Muscle layer of colon (tissue), 2 donors: ENCODE results near the gene UNC79.

ENCODE experiments used
- H3K27ac ChIP-seq: one replicate; pipeline ENCODE4 v1.7.0; 2013; ENCODE audit warnings: low read depth, mild to moderate bottlenecking, low read length, moderate library complexity
- H3K27me3 ChIP-seq, 2 donors: one replicate each; pipeline ENCODE4 v1.7.0; 2013; ENCODE audit warnings: low read length in 2 of 2, mild to moderate bottlenecking in 2 of 2; ENCODE audit not compliant: insufficient read depth in 2 of 2, control insufficient read depth in 1 of 2
- H3K36me3 ChIP-seq: one replicate; pipeline ENCODE4 v1.7.0; 2013; ENCODE audit warnings: mild to moderate bottlenecking, low read length; ENCODE audit not compliant: insufficient read depth
- H3K4me1 ChIP-seq: one replicate; pipeline ENCODE4 v1.7.0; 2013; ENCODE audit warnings: mild to moderate bottlenecking, low read length; ENCODE audit not compliant: insufficient read depth
- H3K4me3 ChIP-seq, 2 donors: one replicate each; pipeline ENCODE4 v1.7.0; 2013; ENCODE audit warnings: low read length in 2 of 2, low read depth in 1 of 2, mild to moderate bottlenecking in 1 of 2, moderate library complexity in 1 of 2
- H3K9ac ChIP-seq: one replicate; pipeline ENCODE4 v1.7.0; 2013; ENCODE audit warnings: low read length
- H3K9me3 ChIP-seq: one replicate; pipeline ENCODE4 v1.7.0; 2013; ENCODE audit warnings: mild to moderate bottlenecking, low read length
- donor health status: abdominal sarcoma.
- donor health status: Adenocarcinoma of cecum.

UNC79 gene

DNA sequence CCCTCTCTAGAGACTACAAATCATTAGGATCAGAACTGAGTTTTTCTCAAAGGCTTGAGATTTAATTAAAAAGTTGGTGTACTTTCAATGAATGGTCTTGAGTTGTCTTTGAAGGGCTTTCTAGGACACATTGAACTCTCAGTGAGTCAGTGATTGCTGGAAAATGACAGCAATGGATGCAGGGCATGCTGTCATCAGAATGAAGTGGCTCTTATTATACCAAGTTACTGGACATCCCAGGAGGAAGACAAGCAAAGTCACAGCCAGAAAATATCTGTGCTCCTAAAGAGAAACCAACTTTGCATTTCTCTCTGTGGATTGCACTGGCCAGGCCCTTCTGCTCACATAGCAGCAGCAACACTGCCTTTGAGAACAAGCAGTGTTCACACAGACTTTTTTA is 244.9 kb downstream of the UNC79 start:
- H3K27me3 ChIP-seq, result no peaks in the 10 kb centered on the region
- H3K4me1 ChIP-seq, result no peaks in the 10 kb centered on the region
- H3K4me3 ChIP-seq, result no peak overlapping the region
- no peak overlapping the region for H3K27ac ChIP-seq
- no peaks in the 10 kb centered on the region for H3K9me3 ChIP-seq
- no peak overlapping the region for H3K9ac ChIP-seq
- H3K36me3 ChIP-seq, result no peaks in the 10 kb centered on the region

DNA sequence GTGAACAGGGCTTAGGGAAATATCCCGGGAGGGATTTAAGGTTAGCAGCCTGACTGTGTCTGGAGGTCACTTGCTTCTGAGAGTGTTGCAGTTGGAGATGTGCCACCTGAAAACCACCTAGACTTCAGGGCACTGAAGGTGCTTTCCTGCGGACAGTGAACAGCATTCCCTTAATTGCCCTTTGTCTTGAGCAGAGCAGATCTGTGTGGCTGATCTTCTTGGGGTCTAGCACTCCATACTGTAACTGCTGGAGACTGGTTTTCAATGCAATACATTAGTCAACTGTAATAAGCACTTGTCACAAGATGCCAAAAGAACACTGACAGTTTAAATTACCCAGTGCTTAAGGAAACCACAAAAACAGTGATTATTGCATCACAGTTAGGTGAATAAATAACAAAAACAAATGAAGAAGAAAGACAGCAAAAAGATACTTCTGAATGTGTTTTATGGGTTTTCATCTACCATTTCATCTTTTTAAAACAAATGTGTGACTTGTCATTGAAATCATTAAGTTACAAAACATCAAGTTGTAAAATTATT is 245.7 kb downstream of the UNC79 start:
- H3K4me1 ChIP-seq, result no peaks in the 10 kb centered on the region
- H3K4me3 ChIP-seq, result no peak overlapping the region
- H3K9me3 ChIP-seq, result no peaks in the 10 kb centered on the region
- H3K27me3 ChIP-seq, result no peaks in the 10 kb centered on the region
- H3K9ac ChIP-seq, result no peak overlapping the region
- H3K36me3 ChIP-seq, result no peaks in the 10 kb centered on the region
- no peak overlapping the region for H3K27ac ChIP-seq

DNA sequence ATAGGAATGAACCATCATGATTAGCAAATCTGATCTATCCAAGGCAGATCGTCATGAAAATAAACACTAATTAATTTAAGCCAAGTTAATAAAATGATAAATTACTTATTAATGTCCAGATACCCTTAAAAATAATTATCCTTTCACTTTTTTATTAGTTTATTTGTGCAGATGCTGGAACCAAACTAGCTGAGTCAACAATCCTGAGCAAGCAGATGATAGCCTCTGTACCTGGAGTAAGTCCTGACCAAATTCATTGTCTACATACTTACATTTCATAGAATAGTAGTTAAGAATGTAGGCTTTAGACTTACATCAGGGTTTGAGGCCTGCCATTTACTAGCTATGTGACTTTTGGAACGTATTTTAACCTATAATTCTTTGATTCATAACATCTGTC is 251.7 kb downstream of the UNC79 start:
- Histone ChIP-seq H3K27ac (no peak overlapping the region), H3K4me3 (no peak overlapping the region), H3K9ac (no peak overlapping the region), H3K27me3 (no peaks in the 10 kb centered on the region), H3K4me1 (no peaks in the 10 kb centered on the region), H3K36me3 (no peaks in the 10 kb centered on the region), H3K9me3 (no peaks in the 10 kb centered on the region)

DNA sequence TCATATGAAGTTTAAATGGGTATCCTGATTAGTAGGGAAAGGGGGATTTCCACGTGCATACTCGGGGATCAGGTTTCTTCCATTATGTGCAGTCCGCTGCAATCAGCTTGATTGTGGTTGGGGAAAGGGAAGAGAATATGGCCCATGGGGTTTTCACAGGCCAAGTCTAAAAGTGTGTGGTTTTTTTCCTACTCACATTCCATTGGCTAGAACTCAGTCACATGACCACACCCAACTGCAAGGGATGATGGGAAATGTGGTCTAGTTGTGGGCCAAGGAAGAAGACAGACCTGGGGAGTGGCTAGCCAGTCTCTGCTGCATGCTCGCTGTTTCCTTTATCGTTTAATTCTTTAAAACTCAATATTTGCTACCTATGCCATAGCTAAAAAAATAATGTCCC is 252.5 kb downstream of the UNC79 start:
- Histone ChIP-seq H3K4me1 (no peaks in the 10 kb centered on the region), H3K36me3 (no peaks in the 10 kb centered on the region), H3K4me3 (no peak overlapping the region), H3K27ac (no peak overlapping the region), H3K9me3 (no peaks in the 10 kb centered on the region), H3K9ac (no peak overlapping the region), H3K27me3 (no peaks in the 10 kb centered on the region)

DNA sequence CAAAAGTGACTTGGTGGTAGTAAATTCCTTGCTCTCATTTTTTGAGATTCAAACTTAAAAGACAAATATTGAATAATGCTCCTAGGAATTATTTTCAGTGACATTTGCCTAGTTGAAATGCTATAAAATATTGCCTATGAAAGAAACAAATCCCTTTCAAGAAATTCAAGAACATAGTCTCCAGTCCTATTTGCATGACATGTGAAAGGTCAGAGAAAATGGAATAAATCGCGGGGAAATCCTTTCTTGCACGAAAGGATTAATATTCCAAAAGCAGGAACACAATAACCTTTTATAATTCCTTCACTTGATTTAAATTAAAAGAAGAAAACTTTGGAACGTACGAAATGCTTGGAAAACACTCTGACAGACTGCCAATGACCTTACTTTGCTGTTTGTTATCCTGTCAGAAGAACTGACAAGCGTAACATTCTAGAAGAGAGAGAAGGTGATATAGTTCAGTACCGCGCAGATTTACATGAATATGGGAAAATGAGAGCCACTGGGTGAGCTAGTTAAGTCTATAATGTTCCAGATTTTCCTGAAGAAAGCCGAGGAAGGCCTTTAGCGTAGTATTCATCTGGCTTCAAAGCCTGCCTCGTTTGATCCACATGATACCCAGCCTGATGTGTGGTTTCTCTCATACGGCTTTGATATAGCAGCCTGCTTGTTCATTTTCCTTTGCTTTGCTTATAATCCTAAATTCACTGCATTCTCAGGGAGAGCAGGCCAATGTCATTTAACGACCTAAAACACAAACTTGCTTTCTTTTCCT is 254.6 kb downstream of the UNC79 start:
- no peaks in the 10 kb centered on the region for H3K36me3 ChIP-seq

DNA sequence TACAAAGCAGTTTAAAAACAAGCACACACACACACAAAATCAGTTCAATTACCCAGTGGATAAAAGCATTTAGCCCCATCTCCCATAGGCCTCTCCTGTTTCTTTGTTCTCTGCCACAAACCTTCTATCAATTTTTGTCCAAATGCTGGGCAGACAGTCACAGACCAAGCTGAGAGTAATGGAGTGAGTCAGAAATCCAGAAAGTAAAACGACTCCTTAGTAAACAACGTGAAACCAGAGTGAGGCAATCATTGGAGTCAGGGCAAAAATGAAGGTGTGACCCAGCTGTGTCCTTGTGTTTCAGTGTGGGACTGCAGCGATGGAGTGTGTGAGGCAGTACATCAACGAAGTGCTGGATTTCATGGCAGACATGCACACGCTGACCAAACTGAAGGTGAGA is 255.5 kb downstream of the UNC79 start:
- no peaks in the 10 kb centered on the region for H3K4me1 ChIP-seq
- no peaks in the 10 kb centered on the region for H3K9me3 ChIP-seq
- H3K4me3 ChIP-seq, result no peak overlapping the region
- H3K9ac ChIP-seq, result no peak overlapping the region
- H3K27ac ChIP-seq, result no peak overlapping the region
- H3K36me3 ChIP-seq, result no peaks in the 10 kb centered on the region
- H3K27me3 ChIP-seq, result no peaks in the 10 kb centered on the region

More for the DNA sequence above, 254.6 kb downstream of the UNC79 start:
- no peaks in the 10 kb centered on the region for H3K4me1 ChIP-seq
- no peak overlapping the region for H3K27ac ChIP-seq
- H3K27me3 ChIP-seq, result no peaks in the 10 kb centered on the region
- H3K9ac ChIP-seq, result no peak overlapping the region
- H3K9me3 ChIP-seq, result no peaks in the 10 kb centered on the region
- no peak overlapping the region for H3K4me3 ChIP-seq

DNA sequence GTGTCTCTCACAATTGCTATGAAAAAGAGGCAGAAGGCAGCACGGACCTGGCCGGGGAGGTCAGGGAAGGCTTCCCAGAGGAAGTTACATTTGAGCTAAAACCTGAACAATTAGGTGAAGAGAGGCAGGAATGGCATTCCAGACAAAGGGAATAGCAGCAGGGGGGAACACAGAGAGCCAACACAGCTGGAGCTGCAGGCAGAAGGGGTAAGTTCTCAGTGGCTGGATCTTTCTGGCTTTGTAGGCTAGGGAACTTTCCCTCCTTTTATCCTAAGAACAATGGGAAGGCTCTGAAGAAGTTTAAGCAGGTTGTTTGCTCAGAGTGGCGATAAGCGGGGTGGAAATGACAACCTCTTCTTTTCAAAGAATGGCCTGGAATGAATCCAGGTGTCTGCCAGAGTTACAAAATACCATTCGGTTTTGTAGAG is 257.5 kb downstream of the UNC79 start:
- Histone ChIP-seq H3K36me3 (no peaks in the 10 kb centered on the region), H3K9me3 (no peaks in the 10 kb centered on the region), H3K4me3 (no peak overlapping the region), H3K27me3 (no peaks in the 10 kb centered on the region), H3K4me1 (no peaks in the 10 kb centered on the region), H3K9ac (no peak overlapping the region), H3K27ac (no peak overlapping the region)

DNA sequence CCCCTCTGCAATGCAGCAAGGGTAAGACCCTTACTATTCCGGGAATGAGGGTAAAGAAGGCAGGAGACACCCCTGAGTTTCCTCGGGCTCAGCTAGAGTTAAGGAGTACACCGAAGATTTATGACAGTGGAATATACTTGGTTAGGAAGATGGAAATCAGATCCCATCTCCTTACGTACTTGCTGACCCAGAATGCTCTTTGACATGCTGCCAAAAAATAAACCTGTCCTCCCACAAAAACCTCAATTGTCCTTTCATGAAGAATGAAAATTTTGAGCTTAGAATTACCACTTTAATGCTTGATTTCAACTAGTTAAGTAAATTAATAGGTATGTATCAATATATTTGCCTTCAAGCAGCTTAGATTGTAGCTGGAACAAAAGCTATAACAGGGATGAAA is 258.1 kb downstream of the UNC79 start:
- no peaks in the 10 kb centered on the region for H3K36me3 ChIP-seq
- H3K27me3 ChIP-seq, result no peaks in the 10 kb centered on the region
- H3K9me3 ChIP-seq, result no peaks in the 10 kb centered on the region
- H3K4me3 ChIP-seq, result no peak overlapping the region
- no peaks in the 10 kb centered on the region for H3K4me1 ChIP-seq
- H3K9ac ChIP-seq, result no peak overlapping the region
- no peak overlapping the region for H3K27ac ChIP-seq

DNA sequence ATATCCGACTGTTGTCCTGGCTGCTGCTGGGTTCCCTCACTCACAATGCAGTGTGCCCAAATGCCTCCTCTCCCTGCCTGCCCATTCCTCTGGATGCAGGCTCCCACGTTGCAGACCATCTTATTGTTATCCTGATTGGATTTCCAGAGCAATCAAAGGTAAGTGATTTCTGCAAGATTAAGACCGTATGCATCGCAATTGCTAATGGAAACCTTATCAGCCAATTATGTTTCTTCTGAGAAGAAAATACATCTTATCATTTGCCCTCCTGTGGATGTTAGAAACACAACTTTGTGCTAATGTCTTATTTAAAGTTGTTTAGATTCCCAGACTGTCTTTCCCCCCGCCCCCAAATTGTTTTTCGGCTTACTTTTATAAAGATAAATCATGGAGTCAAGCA is 259.4 kb downstream of the UNC79 start:
- Histone ChIP-seq H3K36me3 (no peaks in the 10 kb centered on the region), H3K27me3 (no peaks in the 10 kb centered on the region), H3K4me3 (no peak overlapping the region), H3K9me3 (no peaks in the 10 kb centered on the region), H3K9ac (no peak overlapping the region), H3K27ac (no peak overlapping the region), H3K4me1 (no peaks in the 10 kb centered on the region)

DNA sequence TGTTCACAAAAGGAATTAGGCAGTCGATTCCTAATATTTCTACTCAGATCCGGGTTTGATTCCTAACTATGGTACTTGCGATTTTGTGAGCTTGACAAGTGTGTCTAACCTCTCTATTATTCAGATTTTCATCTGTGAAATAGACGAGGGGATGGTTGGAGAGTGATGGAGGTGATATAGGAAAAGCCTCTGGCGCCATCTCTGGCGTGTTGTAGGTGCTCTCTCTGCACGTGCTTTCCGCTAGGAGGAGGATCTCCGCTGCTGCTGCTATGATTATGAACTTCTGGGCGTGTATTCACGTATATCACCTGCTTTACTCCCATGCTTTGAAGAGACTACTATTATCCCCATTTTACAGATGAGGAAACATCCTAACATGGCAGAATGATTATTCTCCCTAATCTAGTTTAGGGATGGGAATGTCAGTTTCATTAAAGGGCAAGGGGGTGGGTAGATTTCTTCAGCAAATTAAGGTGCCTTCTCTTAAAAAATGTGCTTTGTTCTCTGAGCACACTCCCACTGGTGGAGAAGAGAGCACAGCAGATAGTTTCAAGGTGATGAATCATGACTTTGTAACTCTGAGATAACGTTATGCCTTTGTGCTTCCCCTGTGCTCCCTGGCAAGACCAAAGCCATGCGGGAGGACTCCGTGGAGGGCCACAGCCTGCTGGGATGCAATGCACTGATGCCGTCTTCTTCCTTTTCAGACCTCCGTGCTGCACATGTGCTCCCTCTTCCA is 260.5 kb downstream of the UNC79 start:
- Histone ChIP-seq H3K9me3 (no peaks in the 10 kb centered on the region), H3K27ac (no peak overlapping the region), H3K9ac (no peak overlapping the region), H3K27me3 (no peaks in the 10 kb centered on the region), H3K36me3 (no peaks in the 10 kb centered on the region), H3K4me1 (no peaks in the 10 kb centered on the region), H3K4me3 (no peak overlapping the region)

DNA sequence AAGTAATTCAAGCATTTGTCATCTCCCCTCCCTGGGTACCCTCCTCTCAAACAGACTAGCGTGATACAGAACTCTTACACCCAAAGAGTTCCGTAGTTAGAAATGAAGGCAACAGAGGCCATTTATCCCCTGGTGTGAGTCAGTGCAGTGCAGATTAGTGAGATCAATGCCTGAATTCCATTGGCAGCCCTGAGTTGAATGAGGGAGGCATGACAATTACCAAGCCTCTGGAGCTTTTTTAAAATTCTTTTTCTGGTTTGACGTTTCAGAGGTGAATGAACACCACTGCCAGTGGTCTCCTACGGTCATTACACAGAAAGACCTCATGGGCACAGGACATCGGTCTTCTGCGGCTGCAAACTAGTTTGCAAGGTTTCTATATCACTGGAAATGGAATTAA is 263.2 kb downstream of the UNC79 start:
- no peaks in the 10 kb centered on the region for H3K36me3 ChIP-seq
- H3K4me1 ChIP-seq, result no peaks in the 10 kb centered on the region
- H3K27ac ChIP-seq, result no peak overlapping the region
- H3K27me3 ChIP-seq, result no peaks in the 10 kb centered on the region
- H3K4me3 ChIP-seq, result no peak overlapping the region
- no peak overlapping the region for H3K9ac ChIP-seq
- H3K9me3 ChIP-seq, result no peaks in the 10 kb centered on the region
